GM21619 (cell line): ENCODE results near the gene SERP2.

Experiments
- ATAC-seq: cut with Tn5 transposase; IDR thresholded peaks from one replicate; pipeline ENCODE4 v1.9.1; 2021; ENCODE audit not compliant: unreplicated experiment

Gene SERP2

DNA sequence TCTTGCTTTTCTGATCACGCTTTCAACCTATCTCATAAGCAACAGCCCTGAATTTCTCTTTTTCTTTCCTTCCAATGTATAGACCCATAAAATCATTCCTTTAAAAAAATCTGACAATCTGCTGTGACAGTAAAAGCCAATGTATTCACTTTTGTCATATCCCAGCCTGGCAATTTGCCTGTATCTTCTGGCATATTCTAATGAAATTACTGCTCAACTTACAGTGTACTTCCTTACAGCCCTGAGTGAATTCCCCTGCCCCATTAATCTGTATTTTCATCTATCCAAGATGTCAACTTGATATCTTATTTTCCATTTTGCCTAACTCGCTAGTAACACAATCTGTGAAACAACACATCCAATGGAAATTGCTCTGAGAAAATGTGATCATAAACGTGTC lies 18.0 kb upstream of the SERP2 start:
- ATAC-seq: no peak

DNA sequence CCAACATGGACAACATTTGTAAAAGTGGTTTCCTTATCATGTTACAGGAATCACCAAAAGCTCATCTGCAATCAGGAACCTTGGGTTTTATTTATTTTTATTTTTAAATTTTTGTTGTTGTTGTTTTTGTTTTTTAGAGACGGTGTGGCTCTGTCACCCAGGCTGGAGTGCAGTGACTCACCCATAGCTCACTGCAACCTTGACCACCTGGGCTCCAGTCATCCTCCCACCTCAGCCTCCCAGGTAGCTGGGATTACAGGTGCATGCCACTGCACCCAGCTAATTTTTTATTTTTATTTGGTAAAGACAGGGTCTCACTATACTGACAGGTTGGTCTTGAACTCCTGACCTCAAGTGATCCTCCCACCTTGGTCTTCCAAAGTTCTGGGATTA lies 13.6 kb upstream of the SERP2 start:
- ATAC-seq: no peak

DNA sequence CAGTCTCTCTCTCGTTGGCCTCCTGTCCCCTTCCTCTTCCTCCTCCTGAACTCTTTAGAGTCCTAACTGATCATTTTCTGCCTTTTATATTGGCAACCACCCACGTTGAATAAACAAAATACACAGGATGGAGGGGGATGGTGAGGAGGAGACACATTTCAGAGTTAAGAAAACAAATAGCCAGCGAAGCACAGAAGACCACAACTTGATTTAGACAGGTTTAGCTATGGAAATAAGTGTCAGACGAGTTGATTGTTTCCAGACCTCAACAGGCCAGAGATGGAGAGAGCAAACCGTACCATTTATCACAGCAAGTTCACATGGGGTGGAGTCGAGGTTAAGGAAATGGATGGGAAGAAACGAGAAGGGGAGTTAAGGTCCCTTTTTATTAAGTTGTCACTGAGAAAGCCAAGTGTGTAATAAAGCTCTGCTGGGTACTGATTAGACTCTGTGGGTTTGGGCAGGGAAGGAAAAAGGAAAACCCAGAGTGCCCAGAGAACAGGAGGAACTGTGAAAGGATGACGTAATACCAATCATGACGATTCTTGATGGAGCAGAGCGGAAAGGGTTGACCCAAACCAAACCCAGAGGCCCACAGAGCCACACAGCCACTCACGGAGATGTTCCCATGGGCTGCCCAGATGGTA lies 11.1 kb upstream of the SERP2 start:
- ATAC-seq: no peak

DNA sequence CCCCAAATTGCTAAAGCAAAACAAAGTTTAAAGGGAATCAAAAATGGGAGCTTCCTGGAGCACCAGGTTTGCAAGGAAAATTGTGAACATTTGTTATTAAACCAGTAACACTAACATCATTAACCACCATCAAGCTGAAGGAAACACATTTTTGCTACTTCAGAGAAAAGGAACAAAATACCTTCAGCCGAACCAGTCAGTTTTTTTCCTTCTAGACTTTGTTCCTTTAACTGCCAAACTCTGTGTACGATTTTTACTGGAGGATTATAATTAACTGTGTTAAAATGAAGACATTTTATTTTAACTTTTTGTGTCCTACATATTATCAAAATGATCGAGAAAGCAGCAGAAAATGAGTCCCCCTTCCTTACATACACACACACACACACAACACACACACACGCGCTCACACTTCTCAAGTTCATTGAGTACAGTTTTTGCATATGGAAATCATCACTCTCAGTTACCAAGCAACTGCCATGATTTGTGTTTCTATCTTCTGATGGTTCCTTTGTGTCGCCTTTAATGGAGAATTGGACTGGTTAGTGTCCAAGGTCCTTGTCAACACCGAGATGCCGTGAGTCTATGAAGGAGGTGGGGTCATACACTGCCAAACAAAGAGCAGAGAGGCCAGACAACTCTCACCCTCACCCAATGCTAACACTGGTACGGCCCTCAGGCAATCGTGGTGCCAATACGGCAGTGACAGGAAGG lies 9.8 kb upstream of the SERP2 start:
- ATAC-seq: no peak

DNA sequence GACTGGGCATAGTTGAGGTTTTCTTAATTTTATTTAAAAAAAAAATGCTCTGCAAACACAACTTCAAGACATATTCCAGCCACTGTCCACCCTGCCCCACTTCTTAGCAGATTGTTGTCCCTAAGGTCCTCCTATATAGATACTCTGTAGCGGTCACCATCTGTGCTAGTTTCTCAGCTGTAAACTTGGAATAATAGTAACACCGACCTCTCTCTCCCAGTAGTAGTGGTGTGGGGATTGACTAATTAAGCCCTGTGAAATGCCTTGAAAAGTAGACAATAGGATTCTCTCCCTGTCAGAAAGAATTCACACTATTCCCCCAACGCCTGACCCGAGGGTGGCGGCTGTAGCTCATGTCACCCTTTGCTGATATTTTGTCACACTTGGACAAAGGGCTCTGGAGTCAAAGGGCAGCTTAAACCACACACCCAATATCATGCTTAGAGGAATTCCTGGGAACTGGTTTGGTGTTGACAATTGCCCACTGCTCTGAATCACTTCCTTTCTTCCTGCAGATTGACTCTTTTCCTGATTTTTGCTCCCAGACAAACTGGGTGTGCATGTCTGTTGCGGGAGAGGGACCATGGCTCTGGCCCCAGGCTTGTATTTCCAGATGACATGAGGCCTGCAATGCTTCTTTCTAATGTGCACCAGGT lies 9.2 kb upstream of the SERP2 start:
- no peak for ATAC-seq

DNA sequence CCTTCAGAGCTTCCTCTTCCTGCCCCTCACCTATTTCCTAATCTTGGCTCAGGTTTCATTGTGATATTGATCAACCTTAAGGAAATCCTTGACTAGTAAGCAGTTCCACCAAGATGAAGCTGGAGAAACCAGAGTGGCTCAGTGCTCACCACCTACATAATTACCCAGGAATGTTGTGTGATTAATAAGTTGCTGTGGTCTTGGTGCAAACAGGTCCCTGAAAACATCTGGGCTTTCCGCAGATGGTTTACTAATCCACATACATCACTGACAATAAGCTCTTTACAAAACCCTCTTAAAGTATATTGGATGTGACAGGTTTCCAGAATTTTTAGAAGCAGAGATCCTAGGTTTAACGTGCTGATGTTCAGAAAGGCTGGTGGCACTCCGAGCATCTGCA lies 8.6 kb upstream of the SERP2 start:
- ATAC-seq: no peak

DNA sequence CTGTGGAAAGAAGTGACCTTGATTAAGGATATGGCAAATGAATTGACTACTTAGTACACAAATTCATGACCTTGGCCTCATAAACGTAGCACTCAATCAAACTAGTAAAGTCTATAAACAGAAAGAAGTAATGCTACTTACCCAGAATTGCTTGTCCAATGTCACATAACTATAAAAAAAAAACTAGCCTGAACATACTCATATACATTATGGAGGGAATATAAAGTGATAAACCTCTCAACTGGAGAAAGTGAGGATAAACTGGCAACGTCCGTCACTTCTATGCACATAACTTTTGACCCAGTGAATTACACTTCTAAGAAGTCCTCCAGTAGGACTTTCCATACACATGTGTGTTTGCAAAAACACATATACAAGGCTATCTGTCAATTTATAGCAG lies 7.7 kb upstream of the SERP2 start:
- no peak for ATAC-seq

DNA sequence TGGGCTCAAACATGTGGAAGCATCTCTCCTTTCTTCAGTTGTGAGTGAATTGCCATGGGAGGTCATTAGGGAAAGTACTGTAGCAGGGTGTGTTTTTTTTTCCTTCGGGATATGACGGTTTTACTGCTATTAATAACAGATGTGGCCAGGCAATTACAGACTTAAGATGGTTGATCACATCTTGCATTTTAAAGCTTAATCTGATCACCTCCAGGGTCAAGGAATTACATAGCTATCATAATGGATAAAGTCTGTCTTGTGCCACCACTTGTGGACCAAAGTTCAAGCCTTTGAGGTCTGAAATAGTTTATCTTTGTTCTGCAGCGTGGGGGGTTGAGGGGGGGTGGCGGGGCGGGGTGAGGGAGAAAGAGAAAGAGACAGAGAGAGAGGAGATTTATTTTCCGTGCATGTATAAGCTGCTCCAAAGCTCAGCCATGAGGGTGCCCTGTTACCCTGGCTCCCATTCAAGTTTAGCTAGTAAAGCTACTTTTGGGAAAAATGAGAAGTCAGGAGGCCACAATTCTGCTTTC lies 5.5 kb upstream of the SERP2 start:
- ATAC-seq: no peak

DNA sequence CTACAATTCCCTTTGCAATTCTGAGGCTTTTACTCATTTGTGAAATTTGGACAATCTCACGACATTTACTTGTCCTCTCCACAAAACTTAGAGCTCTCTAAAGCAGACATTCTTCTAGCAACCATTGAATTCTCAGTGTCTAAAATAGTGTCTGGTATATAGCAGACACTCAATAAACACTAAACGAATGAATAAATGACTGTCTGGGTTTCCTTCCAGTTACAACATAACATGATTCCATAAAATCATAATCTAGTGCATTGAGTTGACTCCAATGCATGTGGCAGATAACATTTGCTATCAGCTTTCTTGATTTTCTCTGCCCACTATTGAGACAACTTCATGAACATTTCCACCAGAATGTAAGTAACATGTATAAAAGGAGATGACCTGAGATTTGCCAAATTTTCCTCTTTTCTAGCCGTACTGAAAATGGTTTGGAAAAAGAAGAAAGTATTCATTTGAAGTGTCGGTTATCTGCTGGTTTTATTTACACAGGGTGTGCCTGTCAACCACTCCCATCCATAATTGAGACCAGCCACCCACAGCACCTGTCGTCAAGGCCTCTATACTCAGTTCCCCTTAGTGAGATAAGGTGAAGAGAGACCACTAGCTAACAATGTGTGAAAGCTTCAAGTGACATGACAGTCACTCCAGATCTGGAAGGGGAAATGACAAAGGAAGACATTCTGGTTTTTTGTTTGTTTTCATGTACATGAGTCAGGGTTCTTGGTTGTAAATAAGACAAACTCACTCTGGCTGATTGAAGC lies 4.8 kb upstream of the SERP2 start:
- ATAC-seq: no peak

DNA sequence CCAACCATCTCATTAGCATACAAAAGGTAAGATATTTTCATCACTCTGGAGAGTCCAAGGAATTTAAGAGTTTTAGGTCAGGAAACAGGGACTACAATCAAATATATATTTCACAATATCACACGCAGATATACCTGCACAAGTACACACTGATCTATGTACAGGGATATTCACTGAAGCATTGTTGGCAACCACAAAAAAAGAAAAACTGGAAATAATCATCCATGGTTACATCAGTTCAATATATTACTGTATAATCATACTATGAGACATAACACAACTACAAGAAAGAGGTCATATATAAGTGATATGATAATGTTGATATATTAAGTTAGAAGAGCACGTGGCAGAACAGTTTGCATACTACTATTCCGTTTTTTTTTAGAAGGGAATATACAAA lies 2.2 kb upstream of the SERP2 start:
- ATAC-seq: no peak

DNA sequence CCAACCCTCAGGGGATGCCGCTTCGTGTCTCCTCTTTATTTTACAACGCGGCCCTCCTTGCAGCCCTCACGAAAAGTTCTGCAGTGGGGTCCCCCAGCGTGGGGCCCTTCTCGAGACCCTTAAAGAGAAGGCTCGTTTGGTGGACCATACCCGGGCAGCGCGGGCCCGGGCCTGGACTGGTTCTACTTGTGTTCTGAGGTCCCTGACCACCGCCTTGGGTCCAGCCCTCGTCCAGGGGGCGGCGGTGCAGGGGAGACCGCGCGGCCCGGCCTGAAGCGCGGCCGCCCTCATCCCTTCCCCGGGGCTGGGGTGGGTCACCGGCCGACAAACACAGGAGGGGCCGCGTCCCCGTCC lies 400 bp upstream of the SERP2 start:
- ATAC-seq: no peak

DNA sequence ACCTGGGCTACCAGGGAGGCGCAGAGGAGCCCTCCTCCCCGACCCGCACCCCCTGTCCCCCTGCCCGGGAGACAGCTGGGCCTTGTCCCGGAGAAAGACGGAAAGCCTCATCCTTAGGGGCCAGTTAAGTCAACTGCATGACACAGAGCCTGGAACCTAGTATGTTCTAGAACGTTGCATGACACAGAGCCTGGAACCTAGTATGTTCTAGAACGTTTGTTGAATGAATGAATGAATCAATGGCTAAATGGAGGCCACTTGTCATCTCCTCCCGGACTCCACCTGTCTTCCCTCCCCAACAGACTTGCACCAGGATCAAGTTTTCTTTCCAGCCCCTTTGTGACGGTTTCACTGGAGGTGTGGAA lies 706 bp downstream of the SERP2 start:
- no peak for ATAC-seq

DNA sequence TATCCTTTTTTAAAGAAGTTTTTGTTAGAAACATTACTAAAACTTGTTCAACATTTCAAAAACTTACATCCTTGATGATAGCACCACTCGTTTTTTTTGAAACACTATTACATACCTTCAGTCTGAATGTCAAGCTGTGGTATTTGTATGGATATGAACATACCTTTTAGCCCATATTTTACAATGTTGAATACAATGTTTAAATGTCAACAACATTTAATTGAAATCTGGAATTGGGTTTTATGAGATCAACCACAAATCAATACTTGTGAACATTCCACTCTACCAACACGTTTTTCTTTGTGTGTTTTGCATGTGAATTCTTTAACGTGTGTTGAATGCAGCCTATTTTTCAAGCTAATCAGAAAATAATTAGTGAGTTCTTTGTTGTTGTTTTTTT lies 4.7 kb downstream of the SERP2 start:
- ATAC-seq: no peak

DNA sequence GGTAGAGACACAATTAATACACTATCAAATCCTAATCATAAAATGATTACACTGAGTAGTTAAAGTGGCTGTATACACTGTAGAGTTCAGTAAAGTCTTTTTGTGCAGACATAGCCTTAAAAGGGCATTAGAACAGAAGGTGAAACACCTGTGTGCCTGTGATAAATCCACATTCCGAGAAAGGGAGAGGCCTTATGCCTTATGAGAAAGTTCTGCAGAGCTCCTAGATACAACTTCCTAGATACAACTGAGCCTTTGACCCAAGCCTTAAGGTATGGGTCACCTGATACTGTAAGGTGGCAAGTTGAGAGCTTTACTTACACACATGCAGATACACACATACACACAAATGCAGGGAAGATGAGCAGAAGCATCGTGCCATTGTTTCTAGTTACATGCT lies 6.3 kb downstream of the SERP2 start:
- ATAC-seq: no peak

DNA sequence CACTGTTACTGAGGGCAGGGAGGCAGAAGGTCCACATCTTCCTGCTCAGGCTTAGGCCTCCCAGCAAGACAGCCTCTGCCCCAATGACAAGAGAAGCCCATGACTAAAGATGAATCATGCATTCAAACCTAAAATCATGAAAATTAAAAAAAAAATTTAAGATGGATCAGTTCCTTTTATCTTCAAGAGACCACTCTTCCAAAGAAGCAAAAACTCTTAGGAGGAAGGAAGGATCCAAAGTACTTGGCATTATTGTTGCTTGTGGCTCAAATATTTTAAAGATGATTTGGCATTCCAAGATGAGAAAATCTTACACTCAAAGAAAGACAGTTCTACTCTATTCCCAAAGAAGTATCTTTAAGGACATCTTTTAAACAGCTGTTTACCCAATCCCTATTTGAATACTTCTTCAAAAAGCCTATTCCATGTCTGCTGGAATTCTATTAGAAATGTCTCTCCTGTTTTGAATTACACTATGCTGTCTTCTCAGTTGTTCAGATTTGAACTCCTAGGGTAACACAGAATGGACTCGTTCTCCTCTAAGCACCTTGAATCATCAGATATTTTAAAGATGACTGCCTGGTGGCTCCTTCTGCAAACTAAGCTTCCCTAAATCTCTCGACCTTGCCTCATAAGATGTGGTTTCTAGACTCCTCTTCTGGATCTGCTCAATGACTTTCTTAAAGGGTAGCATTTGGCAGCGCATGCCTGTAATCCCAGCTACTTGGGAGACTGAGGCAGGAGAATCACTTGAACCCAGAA lies 7.0 kb downstream of the SERP2 start:
- ATAC-seq: no peak

DNA sequence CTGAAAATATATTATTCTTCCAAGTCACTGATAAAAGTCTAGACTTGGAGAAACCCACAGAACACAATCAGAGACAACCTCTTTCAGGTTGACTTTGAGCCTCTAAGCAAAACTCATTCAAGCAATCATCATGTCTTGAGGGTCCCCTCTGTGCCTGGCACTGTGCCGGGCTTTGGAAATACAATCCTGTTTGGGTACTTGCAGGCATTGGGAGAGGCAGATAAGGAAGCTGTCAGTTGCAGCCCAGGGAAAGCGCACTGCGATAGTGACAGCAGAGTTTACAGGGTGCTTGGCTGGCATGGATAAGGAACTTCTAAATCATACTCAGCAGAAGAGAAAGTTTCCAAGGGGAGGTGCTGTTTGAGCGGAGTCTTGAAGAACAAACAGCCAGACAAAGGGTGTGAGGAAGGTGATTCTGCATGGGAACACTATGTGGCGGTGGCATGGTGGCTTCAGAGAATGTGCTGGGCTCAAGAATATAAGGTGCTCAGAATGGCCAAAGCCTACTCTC lies 9.1 kb downstream of the SERP2 start:
- no peak for ATAC-seq

DNA sequence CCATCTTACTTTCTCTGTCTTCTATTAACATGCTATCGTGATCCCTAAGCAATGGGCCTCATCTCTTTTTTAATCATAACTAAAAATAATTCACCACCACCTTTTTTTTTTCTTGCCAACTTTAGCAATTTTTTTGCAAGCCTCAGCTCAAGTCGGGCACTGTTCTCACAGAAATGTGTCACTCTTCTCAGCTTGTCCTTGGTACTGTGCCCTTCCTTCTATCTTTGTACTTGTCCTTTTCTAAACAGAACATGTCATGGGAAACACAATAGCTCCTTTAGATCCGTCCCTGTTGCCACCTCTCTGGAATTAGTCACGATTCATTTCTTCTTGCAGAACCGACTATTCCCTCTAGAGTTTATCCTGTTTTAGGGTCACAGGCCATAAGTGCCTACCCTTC lies 10.3 kb downstream of the SERP2 start:
- no peak for ATAC-seq

DNA sequence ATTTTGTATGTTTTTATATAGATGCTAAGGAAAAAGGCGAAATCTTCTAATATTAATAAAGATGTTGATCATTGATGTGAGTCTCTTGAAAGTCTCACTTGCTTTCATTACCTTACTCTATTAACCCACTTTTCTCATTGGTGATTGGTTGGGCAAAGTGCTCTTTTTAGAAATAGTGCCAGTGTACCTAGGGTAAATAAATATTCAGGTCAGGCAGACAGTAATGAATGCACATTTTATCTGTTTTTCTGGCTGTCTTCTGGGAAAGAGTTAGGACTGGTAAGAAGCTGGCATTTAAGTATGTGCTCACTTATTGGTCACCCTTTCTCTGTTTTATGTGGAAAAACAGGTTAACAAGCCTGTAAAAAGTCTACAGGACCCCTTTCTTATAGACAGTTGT lies 11.2 kb downstream of the SERP2 start:
- ATAC-seq: no peak

DNA sequence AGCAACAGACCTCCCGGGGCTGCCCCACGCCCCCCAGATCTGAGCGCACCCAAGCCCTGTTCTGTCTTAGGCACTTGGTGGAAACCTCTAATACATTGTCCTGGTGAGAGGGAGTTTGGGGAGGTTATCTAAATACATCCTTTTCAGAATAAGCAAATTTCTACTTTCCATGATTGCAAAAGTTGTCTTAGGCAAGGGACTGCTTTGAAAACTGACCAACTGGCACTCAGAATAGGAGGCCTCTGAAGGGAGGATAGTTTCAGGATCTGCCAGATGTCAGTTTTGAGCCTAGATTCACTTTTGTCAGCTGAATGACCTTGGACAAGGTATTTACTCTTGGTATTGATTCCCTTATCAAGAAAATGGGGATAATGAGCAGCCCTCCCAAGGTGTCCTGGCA lies 11.8 kb downstream of the SERP2 start:
- no peak for ATAC-seq

DNA sequence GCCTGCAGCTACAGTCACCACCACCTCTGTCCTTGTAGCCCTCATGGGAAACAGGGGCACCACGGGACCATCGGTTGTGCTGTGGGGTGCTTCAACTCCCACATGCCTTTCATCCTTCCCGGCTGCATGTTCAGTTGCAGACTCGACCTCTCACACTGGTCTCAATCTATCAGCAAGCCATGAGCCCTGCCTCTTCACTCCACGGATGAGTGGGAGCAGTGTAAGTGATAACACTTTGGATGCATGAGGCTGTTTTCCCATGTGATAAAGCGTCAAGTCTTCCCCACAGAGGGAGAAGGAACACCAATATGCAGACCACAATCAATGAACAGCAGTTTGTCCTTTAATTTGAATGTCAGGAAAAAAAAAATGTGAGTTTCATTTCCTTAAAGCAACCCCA lies 12.2 kb downstream of the SERP2 start:
- ATAC-seq: no peak
